Natural killer cell (primary cell): ENCODE measurements around the gene FXYD1. TPM values are rescaled to one million over a fixed set of nuclear protein-coding genes. Genes with fewer than 3 reads are reported as not detected.

Experiments
- ATAC-seq, 3 donors: fragments of 150-1000 bp in 2 of 3; fragments of 200-7000 bp in 1 of 3; cut with Tn5 transposase; 1 replicate in 1 of 3; 2 replicates in 2 of 3; pipeline ENCODE4 v1.10.0; 2021; ENCODE audit warnings: mild to moderate bottlenecking in 2 of 3, moderate library complexity in 2 of 3
- DNase-seq, 2 donors: peaks; one replicate each; pipeline versions ENCODE4 v3.0.0 to v3.0.0-alpha.2; 2013 to 2021; ENCODE audit warnings: mixed read lengths in 1 of 2
- H3K27ac ChIP-seq: one replicate; pipeline ENCODE4 v1.5.1; 2013; ENCODE audit warnings: mild to moderate bottlenecking, low read length
- H3K27me3 ChIP-seq: one replicate; pipeline ENCODE4 v1.6.1; 2013; ENCODE audit warnings: low read length; ENCODE audit not compliant: control insufficient read depth, insufficient read depth
- H3K36me3 ChIP-seq: one replicate; pipeline ENCODE4 v1.6.1; 2013; ENCODE audit warnings: low read length; ENCODE audit not compliant: control insufficient read depth, insufficient read depth
- H3K4me1 ChIP-seq: one replicate; pipeline ENCODE4 v1.6.1; 2013; ENCODE audit warnings: low read length; ENCODE audit not compliant: control insufficient read depth, insufficient read depth
- H3K4me3 ChIP-seq: one replicate; pipeline ENCODE4 v1.5.1; 2013; ENCODE audit warnings: low read length
- H3K9me3 ChIP-seq: one replicate; pipeline ENCODE4 v1.6.1; 2013; ENCODE audit warnings: low read length; ENCODE audit not compliant: control insufficient read depth, insufficient read depth
- H3K27ac Mint-ChIP-seq, 2 donors: one replicate each; pipeline ENCODE4 v1.8.0; 2022; ENCODE audit warnings: mild to moderate bottlenecking in 2 of 2, mixed read lengths in 2 of 2, moderate library complexity in 1 of 2
- H3K27me3 Mint-ChIP-seq, 2 donors: one replicate each; pipeline ENCODE4 v1.8.0; 2022; ENCODE audit warnings: low read depth in 2 of 2, mixed read lengths in 2 of 2
- H3K36me3 Mint-ChIP-seq: one replicate; pipeline ENCODE4 v1.8.0; 2022; ENCODE audit warnings: mixed read lengths
- H3K4me1 Mint-ChIP-seq, 2 donors: one replicate each; pipeline ENCODE4 v1.8.0; 2022; ENCODE audit warnings: mixed read lengths in 2 of 2
- H3K4me3 Mint-ChIP-seq: one replicate; pipeline ENCODE4 v1.8.0; 2022; ENCODE audit warnings: mild to moderate bottlenecking, moderate library complexity, mixed read lengths
- H3K9me3 Mint-ChIP-seq, 2 donors: one replicate each; pipeline ENCODE4 v1.8.0; 2022; ENCODE audit warnings: mixed read lengths in 2 of 2
- CTCF ChIP-seq: fragments of 200-600 bp; IDR thresholded peaks from one replicate; pipeline ENCODE4 v1.8.0; 2022; ENCODE audit warnings: antibody characterized with exemption
- WGBS: methylation state at CpG from one replicate; pipeline ENCODE4 v1.1.7; 2013; ENCODE audit warnings: missing lambda C conversion rate; ENCODE audit not compliant: insufficient coverage; 5-methylcytosine and 5-hydroxymethylcytosine counted together
- intact Hi-C: fragments of 100-400 bp; cut with micrococcal nuclease; formaldehyde crosslinking; loops from one replicate; pipeline ENCODE4 v1.14.2; 2022
- total RNA-seq, 4 donors: library from RNA; stranded (reverse); fragments of 120-200 nt in 1 of 4; gene quantifications; one replicate each; pipeline versions ENCODE4 v1.2.3 to v1.2.4, GENCODE V29; 2013 to 2022

Gene FXYD1
- total RNA-seq, 3 donors from 2014 or later (not counting 1 experiment from before 2014, with no cell fraction given): not detected

- Mint-ChIP-seq H3K27ac (peak overlapping the region; percentile 19 to 87), H3K27me3 (no peaks in the 10 kb centered on the region), H3K4me1 (peaks cover 31 to 45% of the 10 kb centered on the region in 2 donors), H3K9me3 (no peaks in the 10 kb centered on the region), H3K36me3 (peaks cover 14% of the 10 kb centered on the region), H3K4me3 (no peak overlapping the region)
- DNase-seq: no peak
- no peak overlapping the region for H3K27ac ChIP-seq
- TF ChIP-seq CTCF: no peak
- no peak overlapping the region for H3K4me3 ChIP-seq
- WGBS: 87% methylated on average over 17 of the region's 18 CpGs
- intact Hi-C loops: no loop called here
- peaks cover 32% of the 10 kb centered on the region for H3K4me1 ChIP-seq
- no peaks in the 10 kb centered on the region for H3K27me3 ChIP-seq
- no peak for ATAC-seq
- peaks cover 48% of the 10 kb centered on the region for H3K36me3 ChIP-seq
- no peaks in the 10 kb centered on the region for H3K9me3 ChIP-seq
Observed at GRCh38 chr19:35169221-35169995, 30.8 kb downstream of the FXYD1 start.

GRCh38 chr19:35170359-35171061 is 31.9 kb downstream of the FXYD1 start:
- no peak overlapping the region for H3K4me3 Mint-ChIP-seq
- Histone ChIP-seq H3K27ac (no peak overlapping the region), H3K27me3 (no peaks in the 10 kb centered on the region), H3K4me3 (no peak overlapping the region), H3K36me3 (peaks cover 37% of the 10 kb centered on the region), H3K9me3 (no peaks in the 10 kb centered on the region), H3K4me1 (peaks cover 32% of the 10 kb centered on the region)
- no peak for TF ChIP-seq CTCF
- H3K4me1 Mint-ChIP-seq: peaks cover 31 to 43% of the 10 kb centered on the region in 2 donors
- H3K36me3 Mint-ChIP-seq: peaks cover 11% of the 10 kb centered on the region
- 93% methylated on average over 7 of the region's 7 CpGs for WGBS
- no peaks in the 10 kb centered on the region for H3K27me3 Mint-ChIP-seq
- intact Hi-C loops: no loop called here
- no peaks in the 10 kb centered on the region for H3K9me3 Mint-ChIP-seq
- ATAC-seq (no peak), DNase-seq (no peak)
- peak overlapping the region; percentile 19 to 87 for H3K27ac Mint-ChIP-seq

- Mint-ChIP-seq H3K36me3 (peaks cover under 1% of the 10 kb centered on the region), H3K27me3 (no peaks in the 10 kb centered on the region), H3K4me3 (peak overlapping the region; percentile 71), H3K4me1 (peaks cover 30 to 36% of the 10 kb centered on the region in 2 donors), H3K9me3 (no peaks in the 10 kb centered on the region), H3K27ac (peak overlapping the region; percentile 89 to 90)
- H3K27ac ChIP-seq: peak overlapping the region; percentile 80
- peaks cover 25% of the 10 kb centered on the region for H3K36me3 ChIP-seq
- no peak for TF ChIP-seq CTCF
- no peak overlapping the region for H3K4me3 ChIP-seq
- ATAC-seq (peak; percentile 61 to 86 (median 80)), DNase-seq (no peak)
- H3K27me3 ChIP-seq: no peaks in the 10 kb centered on the region
- intact Hi-C loops: no loop called here
- peaks cover 24% of the 10 kb centered on the region for H3K4me1 ChIP-seq
- WGBS: 18% methylated on average over 3 of the region's 3 CpGs
- no peaks in the 10 kb centered on the region for H3K9me3 ChIP-seq
Observed at GRCh38 chr19:35171730-35172129, 33.1 kb downstream of the FXYD1 start.
